Activated CD8-positive, alpha-beta memory T cell treated with anti-CD3 and anti-CD28 coated beads for 4 hours (primary cell): ENCODE data around the gene SRP19.
A peak's percentile ranks its signal among the peaks of the same experiment; 100 is the strongest.
"Not testable (repeated sequence)": the region's sequence is repeated elsewhere in the genome, so short reads cannot be mapped to it uniquely, and the experiment has no call there.

Experiments
- DNase-seq, 2 donors: peaks; one replicate each; pipeline ENCODE4 v3.0.0-alpha.2; 2020; ENCODE audit warnings: low read depth in 2 of 2

The SRP19 gene

GRCh38 chr5:112870966-112871365 is 9.9 kb downstream of the SRP19 start:
- no peak for DNase-seq

DNA sequence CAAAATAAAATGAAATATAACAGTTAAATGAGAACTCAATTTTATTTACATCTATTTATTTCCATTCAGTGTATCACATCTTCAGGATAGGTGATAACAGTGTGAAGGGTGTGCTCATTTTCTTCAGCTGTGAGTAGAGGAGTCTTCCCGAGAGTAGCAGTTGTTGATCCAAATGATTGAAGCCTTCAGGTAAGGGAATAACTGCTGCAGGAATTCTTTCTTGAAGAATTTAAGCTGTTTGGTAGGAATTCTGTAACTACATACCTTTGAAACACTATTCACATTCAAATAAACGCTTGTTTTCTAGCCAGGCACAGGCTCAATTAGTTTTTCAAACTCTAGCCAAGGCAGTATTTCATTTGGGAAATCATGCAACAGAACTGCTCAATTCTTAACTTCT is 15.3 kb downstream of the SRP19 start:
- no peak for DNase-seq

DNA sequence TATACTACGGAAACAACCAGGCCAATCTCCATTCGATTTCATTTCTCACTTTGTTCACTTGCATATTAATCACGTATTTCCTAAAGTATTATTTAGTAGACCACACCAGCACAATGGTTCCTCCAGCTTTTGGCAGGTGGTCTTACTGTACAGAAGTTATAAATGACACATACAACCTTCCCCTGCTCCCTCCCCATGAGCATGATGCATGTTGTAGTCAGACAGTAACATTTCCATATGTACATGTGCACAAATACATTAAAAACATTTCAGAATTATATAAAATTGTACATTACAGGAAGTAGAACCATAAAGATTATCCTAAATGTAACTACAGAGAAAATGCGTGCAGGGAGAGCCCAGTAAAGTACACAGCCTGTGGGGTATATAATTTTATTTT is 17.0 kb downstream of the SRP19 start:
- no peak for DNase-seq

GRCh38 chr5:112878760-112879159 is 17.7 kb downstream of the SRP19 start:
- DNase-seq, result peak in 1 of 2 donors; percentile 43

DNA sequence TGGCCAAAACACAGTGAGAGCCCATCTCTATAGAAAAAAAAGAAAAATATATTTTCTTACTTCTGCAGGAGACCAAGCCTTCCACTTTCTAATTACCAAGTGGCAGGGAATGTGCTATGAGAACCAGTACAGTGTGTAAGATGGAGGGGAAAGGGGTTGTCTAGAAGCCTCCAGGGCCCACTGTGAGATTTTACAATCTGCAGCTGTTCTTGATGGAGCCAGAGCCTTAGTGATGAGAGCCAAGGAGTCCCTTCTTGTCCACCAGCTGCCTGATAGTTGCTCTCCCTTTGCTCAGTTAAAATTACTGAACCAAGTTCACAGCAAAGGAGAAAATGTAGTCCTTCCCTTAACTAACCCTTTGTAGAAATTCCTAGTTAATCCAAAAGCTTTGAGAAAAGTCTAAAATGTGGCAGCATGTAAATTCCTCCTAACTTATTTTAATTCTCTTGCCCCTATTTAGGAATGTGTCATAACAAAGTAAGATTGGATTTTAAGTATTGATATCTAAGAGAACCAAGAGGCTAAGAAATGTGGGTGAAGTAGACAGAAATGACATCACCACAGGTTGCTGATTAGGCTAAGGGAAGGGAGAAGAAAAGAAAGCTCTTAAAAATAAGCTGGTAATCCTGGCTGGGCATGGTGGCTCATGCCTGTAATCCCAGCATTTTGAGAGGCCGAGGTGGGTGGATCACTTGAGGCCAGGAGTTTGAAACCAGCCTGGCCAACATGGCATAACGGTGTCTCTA is 19.3 kb downstream of the SRP19 start:
- no peak for DNase-seq

GRCh38 chr5:112883192-112883591 is 22.1 kb downstream of the SRP19 start:
- DNase-seq, result no peak

DNA sequence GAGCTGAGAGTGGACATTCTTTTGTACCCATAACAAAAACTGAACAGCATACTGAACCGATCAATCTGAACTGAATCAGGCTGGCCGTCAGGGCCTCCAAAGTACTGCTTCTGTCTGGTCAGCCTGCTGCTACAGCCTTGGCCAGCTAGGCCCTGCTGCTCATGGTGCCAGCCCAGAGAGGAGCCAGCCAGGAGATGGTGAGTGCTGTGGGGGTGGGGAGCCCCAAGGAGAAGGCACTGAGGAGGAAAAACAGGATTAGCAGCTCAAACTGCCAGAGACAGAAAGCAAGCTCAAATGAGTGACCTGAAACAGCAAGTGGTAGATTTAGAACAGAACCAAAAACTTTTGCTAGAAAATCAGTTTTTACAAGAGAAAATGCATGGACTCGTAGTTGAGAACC is 23.9 kb downstream of the SRP19 start:
- DNase-seq, result no peak

- no peak for DNase-seq
Measured at GRCh38 chr5:112886975-112887374, 25.9 kb downstream of the SRP19 start.

GRCh38 chr5:112892066-112892465 is 31.0 kb downstream of the SRP19 start:
- DNase-seq, result not testable (repeated sequence)

- no peak for DNase-seq
Measured at GRCh38 chr5:112892776-112893175, 31.7 kb downstream of the SRP19 start.

- no peak for DNase-seq
Measured at GRCh38 chr5:112895682-112896081, 34.6 kb downstream of the SRP19 start.

GRCh38 chr5:112902561-112902960 is 41.5 kb downstream of the SRP19 start:
- no peak for DNase-seq

- not testable (repeated sequence) for DNase-seq
Measured at GRCh38 chr5:112904996-112905395, 43.9 kb downstream of the SRP19 start.

GRCh38 chr5:112906637-112907036 is 45.5 kb downstream of the SRP19 start:
- no peak for DNase-seq

DNA sequence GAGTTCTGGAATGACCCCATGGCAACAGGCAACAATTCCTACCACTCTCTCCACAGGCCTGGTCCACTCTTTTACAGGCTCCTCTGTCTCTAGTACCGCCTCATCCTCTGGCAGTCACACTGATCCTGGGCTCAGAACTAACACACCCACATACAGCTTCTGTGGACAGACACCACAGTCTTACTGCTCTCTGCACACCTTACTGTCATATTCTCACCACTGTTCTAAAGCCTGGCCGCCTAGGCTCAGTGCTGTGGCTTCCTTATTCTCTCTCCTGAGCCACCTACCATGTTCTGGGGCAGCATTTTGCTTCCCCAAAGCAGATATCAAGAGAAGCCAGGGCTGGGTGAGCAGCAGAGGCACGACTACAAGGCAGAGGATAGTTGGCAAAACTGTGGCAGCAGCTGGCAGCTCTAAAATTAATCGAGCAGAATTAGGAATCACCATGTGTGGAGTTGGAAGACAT is 46.1 kb downstream of the SRP19 start:
- no peak for DNase-seq

DNA sequence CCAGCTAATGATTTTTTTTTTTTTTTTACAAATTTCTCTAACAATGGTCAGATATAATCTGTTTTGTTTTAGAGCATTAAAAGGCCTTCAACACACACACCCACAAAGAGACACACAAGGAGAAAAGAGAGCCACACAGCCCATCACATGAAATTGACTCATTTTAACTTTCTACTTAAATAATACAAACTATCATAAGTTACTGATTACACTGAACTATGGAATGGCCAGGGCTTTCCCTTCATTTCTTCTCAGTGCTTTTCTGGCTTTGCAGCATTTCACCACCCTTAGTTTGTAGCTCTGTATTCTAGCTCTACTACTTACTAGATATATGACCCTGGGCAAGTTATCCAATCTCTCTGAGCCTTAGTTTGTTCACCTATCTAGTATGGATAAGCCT is 47.8 kb downstream of the SRP19 start:
- DNase-seq, result no peak

DNA sequence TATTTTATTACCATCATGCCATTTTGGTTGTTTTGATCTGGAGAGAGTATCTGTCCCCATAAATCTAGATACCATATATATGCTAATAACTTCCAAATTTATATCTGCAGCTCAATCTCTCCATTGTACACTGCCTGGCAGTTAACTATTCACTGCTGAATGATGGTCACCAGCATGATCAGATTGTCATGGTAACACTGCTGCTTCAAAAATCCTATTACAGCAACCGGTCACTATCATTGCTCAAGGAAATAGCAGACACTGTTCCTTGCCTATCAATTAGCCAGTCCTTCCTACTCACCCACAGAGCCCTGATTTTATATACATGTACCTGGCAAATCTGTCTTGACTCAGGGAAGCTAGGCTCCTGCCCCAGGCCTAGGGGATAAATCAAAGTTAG is 49.4 kb downstream of the SRP19 start:
- no peak for DNase-seq

DNA sequence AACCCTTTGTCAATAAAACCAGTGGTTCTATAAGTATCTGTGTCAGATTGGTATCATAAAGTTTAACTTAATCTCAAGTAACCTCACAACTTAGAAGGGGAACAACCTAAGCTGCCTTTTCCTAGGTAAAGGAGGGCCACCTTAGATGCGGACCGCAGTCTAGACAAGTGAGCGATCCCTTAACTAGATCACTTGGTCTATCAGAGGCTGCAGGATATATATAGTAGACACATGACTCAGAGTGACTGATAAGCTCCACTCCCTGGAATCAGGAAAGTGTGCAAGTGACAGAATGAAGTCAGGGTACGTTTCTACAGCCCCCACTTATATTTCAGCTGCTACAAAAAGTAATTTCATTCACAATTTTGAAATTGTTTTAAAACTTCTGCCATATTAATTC is 53.5 kb downstream of the SRP19 start:
- DNase-seq, result no peak

GRCh38 chr5:112915831-112916230 is 54.7 kb downstream of the SRP19 start:
- DNase-seq, result no peak

GRCh38 chr5:112917453-112917995 is 56.4 kb downstream of the SRP19 start:
- no peak for DNase-seq

DNA sequence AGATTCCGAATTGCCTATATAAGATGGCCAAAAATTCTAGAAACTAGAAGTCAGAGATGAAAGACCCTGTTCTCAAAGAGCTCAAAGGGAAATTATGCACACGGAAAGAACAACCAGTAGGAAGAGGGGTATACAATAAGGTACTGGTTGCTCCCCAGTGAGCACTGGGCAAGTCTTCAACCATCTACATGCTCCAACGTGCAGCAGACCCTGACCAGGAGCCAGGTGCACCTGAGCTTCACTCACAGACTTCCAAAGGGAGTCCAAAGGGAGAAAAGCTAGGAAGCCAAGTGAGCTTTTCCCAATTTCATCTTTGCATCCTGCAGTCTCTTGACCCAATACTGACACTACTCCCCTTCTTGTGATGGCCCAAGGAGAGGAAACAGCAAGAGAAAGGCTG is 57.0 kb downstream of the SRP19 start:
- no peak for DNase-seq

DNA sequence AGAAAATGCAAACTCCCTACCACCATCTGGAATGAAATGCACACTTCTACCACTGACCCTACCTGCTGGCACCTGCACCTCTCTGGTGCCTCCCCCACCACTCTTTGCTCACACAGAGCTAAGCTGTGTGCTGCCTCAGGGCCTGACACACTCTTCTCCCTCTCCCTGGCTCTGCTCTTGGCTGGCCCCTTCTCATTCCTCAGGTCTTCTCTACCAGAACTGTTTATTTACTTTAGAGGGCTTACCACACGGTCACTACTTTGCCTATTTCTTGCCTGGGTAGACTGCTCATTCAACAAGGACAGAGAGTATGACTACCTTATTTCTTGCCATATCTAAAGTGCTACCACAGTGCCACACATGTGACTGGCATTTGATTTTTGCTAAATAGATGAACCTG is 57.6 kb downstream of the SRP19 start:
- DNase-seq, result no peak
